ENCODE measurements around the gene ALKBH2.

DNA sequence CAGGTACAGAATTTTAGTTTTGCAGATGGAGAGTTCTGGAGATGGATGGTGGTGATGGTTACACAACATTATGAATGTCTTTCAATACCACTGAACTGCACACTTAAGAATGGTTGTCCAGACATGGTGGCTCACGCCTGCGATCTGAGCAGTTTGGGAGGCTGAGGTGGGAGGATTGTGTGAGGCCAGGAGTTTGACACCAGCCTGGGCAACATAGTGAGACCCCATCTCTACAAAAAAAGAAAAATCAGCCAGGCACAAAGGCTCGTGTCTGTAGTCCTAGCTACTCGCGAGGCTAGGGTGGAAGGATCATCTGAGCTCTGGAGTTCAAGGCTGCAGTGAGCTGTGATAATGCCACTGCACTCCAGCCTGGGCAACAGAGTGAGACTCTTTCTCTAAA, 49.0 kb downstream of the ALKBH2 start:
- TF ChIP-seq, protein P1, sequence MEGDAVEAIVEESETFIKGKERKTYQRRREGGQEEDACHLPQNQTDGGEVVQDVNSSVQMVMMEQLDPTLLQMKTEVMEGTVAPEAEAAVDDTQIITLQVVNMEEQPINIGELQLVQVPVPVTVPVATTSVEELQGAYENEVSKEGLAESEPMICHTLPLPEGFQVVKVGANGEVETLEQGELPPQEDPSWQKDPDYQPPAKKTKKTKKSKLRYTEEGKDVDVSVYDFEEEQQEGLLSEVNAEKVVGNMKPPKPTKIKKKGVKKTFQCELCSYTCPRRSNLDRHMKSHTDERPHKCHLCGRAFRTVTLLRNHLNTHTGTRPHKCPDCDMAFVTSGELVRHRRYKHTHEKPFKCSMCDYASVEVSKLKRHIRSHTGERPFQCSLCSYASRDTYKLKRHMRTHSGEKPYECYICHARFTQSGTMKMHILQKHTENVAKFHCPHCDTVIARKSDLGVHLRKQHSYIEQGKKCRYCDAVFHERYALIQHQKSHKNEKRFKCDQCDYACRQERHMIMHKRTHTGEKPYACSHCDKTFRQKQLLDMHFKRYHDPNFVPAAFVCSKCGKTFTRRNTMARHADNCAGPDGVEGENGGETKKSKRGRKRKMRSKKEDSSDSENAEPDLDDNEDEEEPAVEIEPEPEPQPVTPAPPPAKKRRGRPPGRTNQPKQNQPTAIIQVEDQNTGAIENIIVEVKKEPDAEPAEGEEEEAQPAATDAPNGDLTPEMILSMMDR (IDR thresholded peaks at IDR 0.05), result no peak
- no peak for TF ChIP-seq POLR2A (IDR thresholded peaks at IDR 0.05)

Data from lower leg skin (tissue), 3 donors.